GM23248 (cell line): ENCODE data around the gene EML1. TPM values are rescaled to one million over a fixed set of nuclear protein-coding genes. Genes with fewer than 3 reads are reported as not detected.

ENCODE experiments used
- DNase-seq: peaks from one replicate; pipeline ENCODE4 v3.0.0-alpha.2; 2015
- H2AFZ ChIP-seq: fragments of 200-600 bp; sonication (generic); 2 replicates; pipeline ENCODE4 v1.6.1; 2016; ENCODE audit warnings: antibody characterized with exemption
- H3F3A ChIP-seq: fragments of 200-600 bp; sonication (generic); 2 replicates; pipeline ENCODE4 v1.6.1; 2016; ENCODE audit warnings: mild to moderate bottlenecking, antibody characterized with exemption, mixed run types; ENCODE audit not compliant: insufficient read depth
- H3K27ac ChIP-seq: fragments of 200-600 bp; sonication (generic); 2 replicates; pipeline ENCODE4 v1.5.1; 2016; ENCODE audit warnings: mild to moderate bottlenecking
- H3K27me3 ChIP-seq: fragments of 200-600 bp; sonication (generic); replicated peaks from 2 replicates; pipeline ENCODE4 v1.6.1; 2016; ENCODE audit warnings: mild to moderate bottlenecking; ENCODE audit not compliant: insufficient read depth
- H3K36me3 ChIP-seq: fragments of 200-600 bp; sonication (generic); 2 replicates; pipeline ENCODE4 v1.6.1; 2016; ENCODE audit warnings: low read depth, mild to moderate bottlenecking
- H3K4me1 ChIP-seq: fragments of 200-600 bp; sonication (generic); 2 replicates; pipeline ENCODE4 v1.6.1; 2016; ENCODE audit warnings: mild to moderate bottlenecking; ENCODE audit not compliant: insufficient read depth
- H3K4me2 ChIP-seq: fragments of 200-600 bp; sonication (generic); one replicate; pipeline ENCODE4 v1.6.1; 2016; ENCODE audit warnings: mild to moderate bottlenecking; ENCODE audit not compliant: unreplicated experiment
- H3K4me3 ChIP-seq: fragments of 200-600 bp; sonication (generic); 2 replicates; pipeline ENCODE4 v1.5.1; 2016; ENCODE audit warnings: mild to moderate bottlenecking
- H3K79me2 ChIP-seq: fragments of 200-600 bp; sonication (generic); 2 replicates; pipeline ENCODE4 v1.6.1; 2016; ENCODE audit warnings: mild to moderate bottlenecking; ENCODE audit not compliant: insufficient read depth
- H3K9ac ChIP-seq: fragments of 200-600 bp; sonication (generic); 2 replicates; pipeline ENCODE4 v1.6.1; 2016; ENCODE audit warnings: mild to moderate bottlenecking
- H3K9me2 ChIP-seq: fragments of 200-600 bp; sonication (generic); 2 replicates; pipeline ENCODE4 v1.6.1; 2016; ENCODE audit warnings: mixed run types, mild to moderate bottlenecking, moderate library complexity; ENCODE audit not compliant: insufficient read depth
- H3K9me3 ChIP-seq: fragments of 200-600 bp; sonication (generic); one replicate; pipeline ENCODE4 v1.6.1; 2017; ENCODE audit warnings: low read depth
- H4K20me1 ChIP-seq: fragments of 200-600 bp; sonication (generic); 2 replicates; pipeline ENCODE4 v1.6.0; 2016; ENCODE audit not compliant: insufficient read depth
- EZH2 ChIP-seq: fragments of 200-600 bp; sonication (generic); IDR thresholded peaks from 2 replicates; pipeline ENCODE4 v1.6.1; 2018; ENCODE audit warnings: antibody characterized with exemption, mild to moderate bottlenecking; ENCODE audit not compliant: insufficient read depth, poor library complexity, severe bottlenecking
- EZH2phosphoT487 ChIP-seq: fragments of 200-600 bp; sonication (generic); IDR thresholded peaks from 2 replicates; pipeline ENCODE4 v1.6.1; 2018; ENCODE audit warnings: antibody characterized with exemption, moderate library complexity, mild to moderate bottlenecking, low read depth; ENCODE audit not compliant: insufficient read depth
- WGBS, 2 experiments: methylation state at CpG; one replicate each; pipeline ENCODE4 v1.1.6; 2015 to 2017; ENCODE audit warnings: low lambda C conversion rate in 2 of 2, low coverage in 1 of 2; ENCODE audit errors: missing lambda C conversion rate in 2 of 2; 5-methylcytosine and 5-hydroxymethylcytosine counted together
- in situ Hi-C: fragments of 300-500 bp; cut with MboI; formaldehyde crosslinking; loops from 2 replicates; pipeline ENCODE4 v1.15.0; 2020
- polyA plus RNA-seq: library from polyadenylated mRNA; unstranded; fragments of >200 nt; fragmentation: Nextera tagmentation; extraction: Ambion mirVana; gene quantifications from 2 replicates; pipeline ENCODE4 v1.2.1, GENCODE V29; 2016
- total RNA-seq: library from RNA; depleted of rRNA; stranded (reverse); fragments of >200 nt; shearing (Covaris generic); gene quantifications from 2 replicates; pipeline ENCODE4 v1.2.3, GENCODE V29; 2014

Gene EML1
- total and polyA plus RNA-seq, 2 experiments from 2014 or later, result 14.8 to 17.9 TPM

GRCh38 chr14:99875836-99876235 is 82.6 kb downstream of the EML1 start:
- no peaks in the 10 kb centered on the region for H3K36me3 ChIP-seq
- peaks cover 21% of the 10 kb centered on the region for H3K4me1 ChIP-seq
- no peak overlapping the region for H3K27ac ChIP-seq
- TF ChIP-seq EZH2 (no peak), EZH2phosphoT487 (no peak)
- H3K4me3 ChIP-seq, result no peak overlapping the region
- no peaks in the 10 kb centered on the region for H3K9me2 ChIP-seq
- H3K9me3 ChIP-seq, result no peaks in the 10 kb centered on the region
- no peaks in the 10 kb centered on the region for H3K27me3 ChIP-seq
- no peak overlapping the region for H2AFZ ChIP-seq
- no peak overlapping the region for H3K9ac ChIP-seq
- in situ Hi-C loops, result no loop called here
- no peak overlapping the region for H3K4me2 ChIP-seq
- H3K79me2 ChIP-seq, result no peaks in the 10 kb centered on the region
- H4K20me1 ChIP-seq, result no peaks in the 10 kb centered on the region
- H3F3A ChIP-seq, result peaks cover 25% of the 10 kb centered on the region
- DNase-seq, result no peak

GRCh38 chr14:99876406-99876805 is 83.2 kb downstream of the EML1 start:
- no peak overlapping the region for H3K9ac ChIP-seq
- no peaks in the 10 kb centered on the region for H3K36me3 ChIP-seq
- no peaks in the 10 kb centered on the region for H3K9me3 ChIP-seq
- H3F3A ChIP-seq, result peaks cover 31% of the 10 kb centered on the region
- H3K4me3 ChIP-seq, result no peak overlapping the region
- no peaks in the 10 kb centered on the region for H3K27me3 ChIP-seq
- H3K27ac ChIP-seq, result no peak overlapping the region
- H3K9me2 ChIP-seq, result no peaks in the 10 kb centered on the region
- H4K20me1 ChIP-seq, result no peaks in the 10 kb centered on the region
- WGBS, 2 experiments, result 91 to 94% methylated on average over 9 of the region's 9 CpGs
- peaks cover 27% of the 10 kb centered on the region for H3K4me1 ChIP-seq
- in situ Hi-C loops, result no loop called here
- TF ChIP-seq EZH2phosphoT487, result no peak
- no peak for TF ChIP-seq EZH2
- no peak overlapping the region for H3K4me2 ChIP-seq
- no peak for DNase-seq
- no peaks in the 10 kb centered on the region for H3K79me2 ChIP-seq
- H2AFZ ChIP-seq, result no peak overlapping the region

GRCh38 chr14:99878563-99878962 is 85.3 kb downstream of the EML1 start:
- in situ Hi-C loops, result no loop called here
- Histone ChIP-seq H3K36me3 (no peaks in the 10 kb centered on the region), H4K20me1 (no peaks in the 10 kb centered on the region), H3K9me3 (no peaks in the 10 kb centered on the region), H2AFZ (no peak overlapping the region), H3K27me3 (no peaks in the 10 kb centered on the region), H3K9ac (peak overlapping the region; percentile 65; the same call in 1 of the 2 replicates), H3K9me2 (no peaks in the 10 kb centered on the region), H3K4me1 (peaks cover 29% of the 10 kb centered on the region), H3K79me2 (no peaks in the 10 kb centered on the region), H3F3A (peaks cover 40% of the 10 kb centered on the region), H3K27ac (peak overlapping the region; percentile 85; the same call in 1 of the 2 replicates), H3K4me2 (no peak overlapping the region), H3K4me3 (no peak overlapping the region)
- WGBS, 2 experiments, result 85 to 88% methylated on average over 6 of the region's 6 CpGs
- TF ChIP-seq EZH2phosphoT487 (no peak), EZH2 (no peak)
- DNase-seq, result no peak

- no peaks in the 10 kb centered on the region for H3K27me3 ChIP-seq
- no peaks in the 10 kb centered on the region for H3K9me2 ChIP-seq
- no peaks in the 10 kb centered on the region for H3K79me2 ChIP-seq
- peaks cover 29% of the 10 kb centered on the region for H3K4me1 ChIP-seq
- peaks cover 40% of the 10 kb centered on the region for H3F3A ChIP-seq
- peak; percentile 93 for DNase-seq
- H2AFZ ChIP-seq, result no peak overlapping the region
- in situ Hi-C loops, result loop anchor here (5.0 kb wide), 1 partner anchor 157 kb away; no protein-coding TSS in a partner anchor
- peak overlapping the region; percentile 85 for H3K27ac ChIP-seq
- 3 to 5% methylated on average over 5 of the region's 5 CpGs for WGBS, 2 experiments
- no peaks in the 10 kb centered on the region for H3K9me3 ChIP-seq
- peak overlapping the region; percentile 82 for H3K4me2 ChIP-seq
- no peaks in the 10 kb centered on the region for H3K36me3 ChIP-seq
- H3K9ac ChIP-seq, result peak overlapping the region; percentile 65
- no peak for TF ChIP-seq EZH2phosphoT487
- no peak for TF ChIP-seq EZH2
- peak overlapping the region; percentile 48 for H3K4me3 ChIP-seq
- H4K20me1 ChIP-seq, result no peaks in the 10 kb centered on the region
Measured at GRCh38 chr14:99879401-99880295, 86.4 kb downstream of the EML1 start.
